Breast epithelium (tissue), 3 donors: ENCODE results near the gene CAMSAP2.

Experiments used
- POLR2A ChIP-seq: fragments of 450-650 bp; IDR thresholded peaks from one replicate; pipeline ENCODE4 v1.6.1; 2016; ENCODE audit warnings: antibody characterized with exemption, mild to moderate bottlenecking, moderate library complexity
- TF ChIP-seq, protein P1 (sequence below), 3 donors: fragments of 450-650 bp; IDR thresholded peaks; one replicate each; pipeline ENCODE4 v1.5.1; 2016 to 2017; ENCODE audit warnings: antibody characterized with exemption in 3 of 3, mild to moderate bottlenecking in 3 of 3, moderate library complexity in 3 of 3

DNA sequence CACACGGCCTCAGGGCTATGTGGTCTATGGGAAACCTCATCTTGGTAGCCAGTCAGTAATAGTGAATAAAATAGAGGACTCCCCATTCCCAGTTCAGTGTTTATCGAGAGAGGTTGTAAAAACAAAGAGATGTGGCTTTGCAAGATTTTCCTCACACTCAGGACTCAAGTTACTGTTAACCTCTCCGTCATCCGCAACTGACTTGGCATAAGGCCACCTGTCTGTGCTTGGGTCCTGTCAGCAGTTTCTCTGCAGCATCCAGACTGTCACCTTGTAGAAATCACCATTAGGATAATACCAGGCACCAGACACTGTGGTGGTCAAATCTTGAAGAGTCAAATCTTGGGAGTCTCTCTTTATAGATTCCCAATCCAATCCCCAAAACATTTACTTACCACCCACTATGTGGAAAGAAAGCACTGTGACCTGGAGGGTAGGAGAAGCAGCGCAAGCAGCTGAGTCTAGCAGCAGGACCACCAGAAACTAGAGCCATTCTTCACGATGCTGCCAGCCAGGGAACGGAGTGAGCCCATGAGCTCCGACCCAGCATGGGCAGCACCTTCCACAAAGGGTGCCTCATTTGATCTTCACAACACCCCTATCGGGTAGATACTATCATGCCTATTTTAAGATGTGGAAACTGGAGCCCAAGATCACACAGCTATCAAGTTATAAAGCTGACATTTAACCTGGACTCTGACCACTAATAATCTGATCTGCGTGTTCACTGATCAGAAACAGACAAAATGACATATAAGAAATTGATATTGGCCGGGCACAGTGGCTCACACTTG is 128.5 kb downstream of the CAMSAP2 start:
- TF ChIP-seq, protein P1, sequence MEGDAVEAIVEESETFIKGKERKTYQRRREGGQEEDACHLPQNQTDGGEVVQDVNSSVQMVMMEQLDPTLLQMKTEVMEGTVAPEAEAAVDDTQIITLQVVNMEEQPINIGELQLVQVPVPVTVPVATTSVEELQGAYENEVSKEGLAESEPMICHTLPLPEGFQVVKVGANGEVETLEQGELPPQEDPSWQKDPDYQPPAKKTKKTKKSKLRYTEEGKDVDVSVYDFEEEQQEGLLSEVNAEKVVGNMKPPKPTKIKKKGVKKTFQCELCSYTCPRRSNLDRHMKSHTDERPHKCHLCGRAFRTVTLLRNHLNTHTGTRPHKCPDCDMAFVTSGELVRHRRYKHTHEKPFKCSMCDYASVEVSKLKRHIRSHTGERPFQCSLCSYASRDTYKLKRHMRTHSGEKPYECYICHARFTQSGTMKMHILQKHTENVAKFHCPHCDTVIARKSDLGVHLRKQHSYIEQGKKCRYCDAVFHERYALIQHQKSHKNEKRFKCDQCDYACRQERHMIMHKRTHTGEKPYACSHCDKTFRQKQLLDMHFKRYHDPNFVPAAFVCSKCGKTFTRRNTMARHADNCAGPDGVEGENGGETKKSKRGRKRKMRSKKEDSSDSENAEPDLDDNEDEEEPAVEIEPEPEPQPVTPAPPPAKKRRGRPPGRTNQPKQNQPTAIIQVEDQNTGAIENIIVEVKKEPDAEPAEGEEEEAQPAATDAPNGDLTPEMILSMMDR (IDR thresholded peaks at IDR 0.05) = no peak
- TF ChIP-seq POLR2A = no peak
